HG03558 (cell line): ENCODE data around the gene KLC4.
"Not testable (repeated sequence)": the region's sequence is repeated elsewhere in the genome, so short reads cannot be mapped to it uniquely, and the experiment has no call there.

Experiments used
- ATAC-seq: cut with Tn5 transposase; IDR thresholded peaks from one replicate; pipeline ENCODE4 v1.9.1; 2021; ENCODE audit warnings: moderate number of reproducible peaks; ENCODE audit not compliant: unreplicated experiment; ENCODE audit errors: extremely low read depth

The KLC4 gene

DNA sequence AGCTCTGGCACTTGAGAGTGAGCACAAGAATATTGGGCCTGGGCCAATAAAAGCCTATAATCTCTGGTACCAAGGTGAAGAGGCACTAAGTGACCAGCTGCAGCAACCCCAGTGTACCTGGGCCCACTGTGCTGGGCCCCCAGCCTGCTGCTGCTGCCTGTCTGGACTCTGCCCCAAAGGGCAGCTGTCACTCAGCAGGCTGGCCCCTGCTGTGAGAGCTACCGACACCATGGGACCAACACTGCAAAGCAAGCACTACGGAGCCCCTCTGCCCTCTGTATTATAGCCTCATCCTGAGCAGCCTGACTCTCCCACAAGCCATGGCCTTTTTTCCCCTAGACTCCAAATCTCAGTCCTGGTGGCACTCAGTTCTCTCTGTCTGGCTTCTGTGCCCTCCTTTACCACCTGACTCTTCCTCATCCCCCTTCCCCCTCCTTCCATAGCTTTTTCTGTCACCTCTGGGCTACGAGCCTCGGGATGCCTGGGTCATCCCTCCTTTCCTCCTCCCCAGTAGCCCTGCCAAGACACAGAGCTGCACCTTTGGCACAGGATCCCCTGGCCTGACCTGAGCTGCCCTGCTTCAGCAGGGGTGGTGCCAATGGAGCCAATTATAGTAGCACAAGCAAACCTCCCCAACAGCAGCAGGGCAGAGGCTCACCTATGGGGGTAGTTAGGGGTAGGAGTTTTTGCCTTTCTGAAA lies 23.8 kb upstream of the KLC4 start:
- no peak for ATAC-seq

- ATAC-seq = no peak
Observed at GRCh38 chr6:43036712-43037111, 22.7 kb upstream of the KLC4 start.

DNA sequence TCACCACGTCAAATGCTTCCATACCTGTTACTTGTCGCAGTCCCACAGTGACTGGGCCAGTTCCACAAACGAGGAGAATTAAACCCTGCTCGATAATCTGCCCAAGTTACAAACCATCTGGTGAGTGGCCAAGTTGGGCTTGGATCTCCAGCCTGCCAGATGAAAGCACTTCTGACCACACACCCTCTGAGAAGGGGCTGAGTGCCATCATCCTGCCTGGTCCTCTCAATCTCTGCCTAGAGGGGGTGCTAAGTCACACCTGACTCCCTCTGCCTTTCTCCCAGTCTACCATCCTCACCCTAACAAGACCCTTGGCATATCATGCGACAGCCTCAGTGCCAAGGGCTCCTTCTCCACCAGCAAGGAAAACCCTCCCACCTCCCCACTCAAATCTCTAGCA lies 22.2 kb upstream of the KLC4 start:
- ATAC-seq = no peak

- no peak for ATAC-seq
Observed at GRCh38 chr6:43037706-43038105, 21.7 kb upstream of the KLC4 start.

DNA sequence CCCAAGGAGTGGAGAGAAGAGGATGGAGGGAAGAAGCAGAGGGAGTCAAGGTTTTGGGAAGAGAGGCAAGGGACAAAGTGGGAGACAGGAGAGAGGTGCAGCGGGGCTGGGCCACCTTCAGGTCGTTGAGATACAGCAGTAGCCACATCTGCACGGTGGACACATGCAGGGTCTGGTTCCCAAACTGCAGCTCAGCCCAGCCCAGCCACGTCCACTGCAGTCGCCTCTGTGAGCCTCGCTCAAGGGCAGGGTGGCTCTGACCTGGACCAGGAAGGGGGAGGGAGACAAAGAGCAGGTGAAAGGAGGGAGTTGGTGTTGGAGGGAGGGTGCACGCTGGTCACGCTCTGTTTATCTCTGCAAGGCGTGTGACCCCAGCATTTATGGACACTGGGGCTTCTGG lies 20.7 kb upstream of the KLC4 start:
- no peak for ATAC-seq

- no peak for ATAC-seq
Observed at GRCh38 chr6:43040542-43041257, 18.7 kb upstream of the KLC4 start.

- not testable (repeated sequence) for ATAC-seq
Observed at GRCh38 chr6:43041475-43041874, 18.0 kb upstream of the KLC4 start.

GRCh38 chr6:43043310-43043709 lies 16.1 kb upstream of the KLC4 start:
- no peak for ATAC-seq

GRCh38 chr6:43045371-43045930 lies 14.0 kb upstream of the KLC4 start:
- ATAC-seq = no peak

- ATAC-seq = no peak
Observed at GRCh38 chr6:43047998-43048397, 11.4 kb upstream of the KLC4 start.

- no peak for ATAC-seq
Observed at GRCh38 chr6:43050981-43051380, 8.4 kb upstream of the KLC4 start.

DNA sequence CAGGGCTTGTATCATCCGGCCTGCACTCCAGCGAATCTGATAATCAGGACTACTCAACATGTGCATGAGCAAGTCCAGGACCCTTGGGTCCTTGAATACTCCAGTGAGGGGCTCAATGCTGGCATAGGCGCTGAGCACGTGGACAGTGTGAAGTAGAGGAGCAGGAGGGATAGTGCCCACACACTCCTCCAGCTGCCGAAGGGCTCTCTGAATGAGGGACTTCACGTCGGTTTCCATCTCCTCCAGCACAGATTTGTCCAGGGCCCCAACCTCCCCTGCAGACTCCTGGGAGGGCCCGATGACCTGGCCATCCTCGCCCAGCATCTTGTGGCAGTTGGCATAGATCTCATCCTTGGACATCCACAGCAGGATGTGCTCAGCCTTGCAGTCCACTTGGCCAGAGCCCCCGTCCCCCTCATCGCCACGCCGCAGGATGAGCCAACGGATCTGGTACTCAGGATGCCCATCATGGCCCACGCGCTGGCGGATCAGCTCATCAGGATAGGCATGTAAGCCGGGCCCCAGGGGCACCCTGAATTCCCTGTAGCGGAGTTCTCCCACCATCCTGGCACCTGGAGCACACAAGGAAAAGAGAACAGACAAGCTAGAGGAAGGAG lies 7.1 kb upstream of the KLC4 start:
- ATAC-seq = no peak

DNA sequence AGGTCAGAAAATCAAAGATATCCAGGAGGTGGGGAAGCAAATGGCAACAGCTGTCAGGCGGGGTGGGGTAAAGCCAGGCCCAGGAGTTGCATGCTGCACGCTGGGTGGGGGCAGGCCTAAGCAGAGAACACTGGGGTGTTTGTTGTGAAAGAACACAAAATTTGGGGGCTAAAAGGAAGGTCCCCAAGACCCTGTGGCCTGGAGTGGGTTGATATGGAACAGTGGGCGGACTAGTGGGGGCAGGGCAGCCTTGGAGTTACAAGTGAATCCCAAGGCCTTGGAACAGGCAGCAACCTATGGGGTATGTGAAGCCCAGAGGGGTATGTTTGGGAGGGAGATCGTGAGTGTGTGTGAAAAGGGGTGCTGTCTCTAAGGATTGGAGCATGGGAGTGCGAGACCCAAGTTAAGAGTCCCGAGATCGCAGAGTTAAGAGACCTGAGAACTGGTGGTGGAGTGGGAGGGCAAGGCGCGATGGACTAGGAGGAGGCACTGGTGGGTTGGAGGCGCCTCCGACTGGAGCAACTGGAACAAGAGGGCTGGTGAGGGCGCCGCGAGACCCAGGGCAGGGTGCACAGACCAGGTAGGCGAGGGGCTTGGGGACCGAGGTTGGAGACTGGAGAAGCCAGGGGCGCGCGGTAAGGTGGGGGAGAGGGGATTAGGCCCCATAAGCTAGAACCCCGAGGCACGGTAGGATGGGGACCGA lies 6.4 kb upstream of the KLC4 start:
- ATAC-seq = no peak

DNA sequence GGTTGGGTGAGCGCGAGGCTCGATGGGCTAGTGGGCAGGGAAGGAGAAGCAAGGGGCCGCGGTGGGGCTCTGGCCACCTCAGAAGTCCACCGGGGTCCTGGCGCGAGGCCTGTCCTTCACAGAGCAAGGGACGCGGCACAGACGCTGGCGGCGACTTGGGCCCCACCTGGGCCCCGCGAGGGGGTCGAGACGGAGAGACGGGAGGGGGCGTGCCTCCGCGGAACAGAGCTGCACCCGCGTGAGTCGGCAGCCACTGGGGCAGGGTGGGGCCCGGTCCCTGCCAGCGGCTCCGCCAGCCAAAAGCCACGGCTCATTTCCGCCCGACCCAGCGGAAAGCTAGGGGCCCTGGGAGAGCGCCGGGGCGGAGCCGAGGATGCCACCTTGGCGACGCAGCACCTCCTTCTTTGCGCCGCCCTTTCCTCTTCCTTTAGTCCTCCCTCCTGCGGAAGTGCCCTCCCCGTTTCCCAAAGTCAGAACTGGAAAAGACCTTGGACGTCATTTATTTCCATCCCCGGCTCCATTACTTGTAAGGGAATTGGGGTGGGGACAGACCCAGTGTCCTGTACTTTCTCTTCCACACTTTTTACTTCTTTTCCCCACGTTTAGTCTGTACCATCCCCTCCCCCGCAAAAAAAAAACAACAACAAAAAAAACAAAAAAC lies 5.8 kb upstream of the KLC4 start, which contains the start of gene CUL7:
Gene CUL7, minus strand, starts transcription at position 307 of the 661 bp plus-strand sequence. CDS start 1,063 bp downstream, outside the sequence.
- ATAC-seq = no peak

DNA sequence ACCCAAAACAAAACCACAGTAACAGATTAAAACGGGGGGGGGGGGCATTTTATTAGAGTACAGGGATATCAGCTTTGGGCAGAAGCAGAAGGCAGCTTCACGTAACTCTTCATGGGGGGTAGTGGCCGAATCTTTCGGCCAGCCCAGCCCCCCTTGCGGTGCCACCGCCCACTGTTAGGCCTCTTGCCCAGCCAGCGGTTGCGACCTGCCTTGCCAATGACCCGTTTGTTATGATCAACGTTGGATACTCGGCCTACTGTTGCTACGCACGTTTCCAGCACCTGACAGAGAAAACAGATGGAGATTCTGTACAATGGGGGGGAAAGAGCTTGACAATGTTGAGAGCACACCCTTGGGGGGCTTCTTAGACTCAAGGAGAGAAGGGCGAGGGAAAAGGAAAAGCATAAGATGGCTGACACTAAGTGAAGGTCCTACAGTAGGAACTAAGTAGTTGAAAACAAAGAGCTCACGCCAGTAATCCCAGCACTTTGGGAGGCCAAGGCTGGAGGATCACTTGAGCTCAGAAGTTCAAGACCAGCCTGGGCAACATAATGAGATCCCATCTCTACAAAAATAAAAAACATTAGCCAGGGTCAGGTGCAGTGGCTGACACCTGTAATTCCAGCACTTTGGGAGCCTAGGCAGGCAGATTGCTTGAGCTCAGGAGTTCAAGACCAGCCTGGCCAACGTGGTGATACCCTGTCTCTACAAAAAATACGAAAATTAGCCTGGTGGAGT lies 5.1 kb upstream of the KLC4 start:
- ATAC-seq = no peak

DNA sequence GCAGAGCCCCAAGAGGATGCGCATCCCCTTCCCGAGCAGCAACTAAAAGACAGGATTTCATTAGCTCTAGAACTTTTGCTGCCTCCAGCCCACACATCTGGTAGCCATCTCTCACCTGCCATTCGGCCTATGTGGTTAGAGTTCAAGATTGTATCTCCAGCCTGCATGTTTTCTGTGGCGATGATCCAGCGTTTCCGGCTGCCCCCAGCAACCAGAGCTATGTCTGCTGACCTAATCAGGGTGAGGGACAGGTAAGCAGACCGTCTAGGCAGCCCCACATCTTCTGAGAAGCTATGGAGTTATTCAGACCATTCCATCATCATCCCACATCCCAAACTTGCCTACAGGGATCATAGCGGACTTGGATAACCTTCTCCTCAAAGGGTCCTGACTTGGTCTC lies 3.5 kb upstream of the KLC4 start:
- no peak for ATAC-seq

GRCh38 chr6:43058531-43058930 lies 900 bp upstream of the KLC4 start:
- ATAC-seq = no peak

- ATAC-seq = no peak
Observed at GRCh38 chr6:43060034-43060754, 763 bp downstream of the KLC4 start.
